ENCODE measurements around the gene ADGRG6.

DNA sequence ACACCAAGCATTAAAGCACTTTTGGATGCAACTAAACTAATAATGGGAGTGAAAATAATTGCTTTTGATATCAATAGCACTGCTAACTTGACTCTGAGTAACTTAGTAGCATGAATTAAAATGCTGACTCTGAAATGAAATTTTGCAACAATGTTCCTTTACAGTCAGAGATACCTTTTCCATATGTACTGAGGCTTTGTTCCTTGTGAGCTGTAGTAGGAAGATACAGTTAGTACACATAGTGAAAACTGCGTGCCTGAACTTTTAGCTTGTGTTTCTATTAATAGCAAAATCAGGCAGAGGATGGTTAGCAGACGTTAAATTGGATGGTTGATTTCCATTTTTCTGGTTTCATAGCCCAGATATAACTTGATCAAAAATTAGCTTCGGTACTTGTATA lies 18.6 kb downstream of the ADGRG6 start:
- TF ChIP-seq POLR2A (IDR thresholded peaks at IDR 0.05): no peak
- TF ChIP-seq, protein P1, sequence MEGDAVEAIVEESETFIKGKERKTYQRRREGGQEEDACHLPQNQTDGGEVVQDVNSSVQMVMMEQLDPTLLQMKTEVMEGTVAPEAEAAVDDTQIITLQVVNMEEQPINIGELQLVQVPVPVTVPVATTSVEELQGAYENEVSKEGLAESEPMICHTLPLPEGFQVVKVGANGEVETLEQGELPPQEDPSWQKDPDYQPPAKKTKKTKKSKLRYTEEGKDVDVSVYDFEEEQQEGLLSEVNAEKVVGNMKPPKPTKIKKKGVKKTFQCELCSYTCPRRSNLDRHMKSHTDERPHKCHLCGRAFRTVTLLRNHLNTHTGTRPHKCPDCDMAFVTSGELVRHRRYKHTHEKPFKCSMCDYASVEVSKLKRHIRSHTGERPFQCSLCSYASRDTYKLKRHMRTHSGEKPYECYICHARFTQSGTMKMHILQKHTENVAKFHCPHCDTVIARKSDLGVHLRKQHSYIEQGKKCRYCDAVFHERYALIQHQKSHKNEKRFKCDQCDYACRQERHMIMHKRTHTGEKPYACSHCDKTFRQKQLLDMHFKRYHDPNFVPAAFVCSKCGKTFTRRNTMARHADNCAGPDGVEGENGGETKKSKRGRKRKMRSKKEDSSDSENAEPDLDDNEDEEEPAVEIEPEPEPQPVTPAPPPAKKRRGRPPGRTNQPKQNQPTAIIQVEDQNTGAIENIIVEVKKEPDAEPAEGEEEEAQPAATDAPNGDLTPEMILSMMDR (IDR thresholded peaks at IDR 0.05): no peak

Data from body of pancreas (tissue), 4 donors.